HL-60 (cell line): Measurements from ENCODE around the gene IL18R1.

ENCODE experiments used
- CTCF ChIP-seq: IDR thresholded peaks from one replicate; pipeline ENCODE4 v1.5.1; 2011; ENCODE audit warnings: low read length, control low read depth, inconsistent platforms; ENCODE audit not compliant: insufficient read depth
- POLR2AphosphoS5 ChIP-seq: IDR thresholded peaks from 2 replicates; pipeline ENCODE4 v1.6.1; 2012; ENCODE audit warnings: low read depth

GRCh38 chr2:102438578-102438977, 83.0 kb downstream of the IL18R1 start:
- TF ChIP-seq CTCF: no peak
- TF ChIP-seq POLR2AphosphoS5: no peak
